Measurements from ENCODE around the gene HYCC2.

GRCh38 chr2:201111096-201111495 is 39.6 kb upstream of the HYCC2 start:
- TF ChIP-seq CTCF (IDR thresholded peaks at IDR 0.05) (no peak), POLR2AphosphoS5 (IDR thresholded peaks at IDR 0.05) (no peak), POLR2A (IDR thresholded peaks at IDR 0.05) (no peak)

Data from breast epithelium (tissue), 3 donors.